ENCODE measurements around the gene ADA.
"Not testable (repeated sequence)": the region's sequence is repeated elsewhere in the genome, so short reads cannot be mapped to it uniquely, and the experiment has no call there.

The ADA gene

DNA sequence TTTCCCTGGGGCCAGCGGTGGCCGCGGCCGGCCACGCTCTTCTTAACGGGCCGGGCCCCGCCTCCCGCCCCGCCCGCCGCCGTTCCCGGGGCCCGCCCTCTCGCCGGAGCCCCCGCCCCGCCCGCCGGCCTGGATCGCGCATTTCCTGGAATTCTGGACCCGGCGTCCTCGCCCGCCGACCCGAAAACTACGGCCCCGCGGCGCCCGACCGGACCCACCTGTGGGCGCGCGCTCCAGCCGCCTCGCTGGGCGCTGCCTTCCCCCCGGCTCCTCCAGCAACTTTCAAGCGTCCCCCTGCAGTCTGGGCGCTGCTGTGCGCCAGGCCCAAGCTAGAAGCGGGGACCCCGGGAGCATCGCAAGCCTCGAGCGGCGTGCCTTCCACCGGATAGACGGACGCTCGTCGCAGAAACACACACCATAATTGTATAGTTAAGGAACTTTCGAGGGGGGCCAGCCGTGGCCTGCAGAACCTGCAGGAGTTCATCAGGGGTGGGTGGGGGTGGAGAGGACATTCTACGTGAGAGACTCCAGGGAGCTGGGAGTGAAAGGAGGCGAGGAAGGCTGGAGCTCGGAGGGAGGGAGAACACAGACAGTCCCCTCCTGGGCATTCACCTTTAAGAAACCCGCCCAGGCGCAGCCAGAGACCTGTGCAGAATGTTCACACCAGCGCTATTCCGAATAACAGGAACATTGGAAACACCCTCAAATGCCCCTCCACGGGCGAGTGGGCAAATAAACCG, at the start of gene ADA:
ADA (minus strand) TSS at position 16 of the 740 bp plus-strand sequence. CDS start 92 bp downstream, outside the sequence.
- no peak for DNase-seq (ENCODE audit: low read depth in 3 of 3, low spot score in 1 of 3)

DNA sequence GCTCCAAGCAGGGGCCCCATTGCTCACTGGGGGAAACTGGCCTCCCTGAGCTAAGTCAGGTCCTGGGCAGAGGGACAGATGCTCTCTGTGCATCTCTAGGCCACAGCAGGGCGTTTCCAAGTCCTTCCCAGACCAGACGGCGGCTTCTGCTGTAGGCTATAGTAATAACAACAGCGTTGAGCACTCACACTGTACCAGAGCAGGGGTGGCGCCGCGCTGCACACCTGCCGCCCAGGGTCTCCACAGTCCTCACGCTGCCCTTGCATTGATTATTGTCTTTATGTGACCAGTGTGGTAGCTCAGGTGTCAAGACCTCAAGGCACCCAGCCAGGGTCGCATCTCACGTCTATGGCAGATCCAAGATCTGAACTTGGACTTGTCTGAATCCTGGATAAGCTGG, 48.8 kb upstream of the ADA start:
- no peak for DNase-seq (ENCODE audit: low read depth in 3 of 3, low spot score in 1 of 3)

DNA sequence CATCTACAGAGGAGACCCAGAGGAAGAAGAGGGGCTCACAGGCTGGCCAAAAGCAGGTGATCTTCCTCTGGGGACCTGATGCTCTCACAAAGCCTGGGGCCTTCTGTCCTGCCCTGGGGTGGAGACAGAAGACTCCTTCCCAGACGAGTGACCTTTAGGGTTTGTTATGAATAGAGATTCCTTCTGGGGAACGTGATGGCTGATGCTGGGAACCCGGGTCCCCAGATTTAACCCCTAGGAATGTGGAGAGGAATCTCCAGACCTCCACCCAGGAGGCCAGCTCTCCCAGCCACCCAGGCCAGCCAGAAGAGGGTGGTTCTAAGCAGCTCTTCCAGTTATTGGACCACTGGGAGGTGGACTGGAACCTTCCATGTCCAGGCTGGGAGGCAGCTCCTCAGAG, 46.9 kb upstream of the ADA start:
- DNase-seq (ENCODE audit: low read depth in 3 of 3, low spot score in 1 of 3), result no peak

DNA sequence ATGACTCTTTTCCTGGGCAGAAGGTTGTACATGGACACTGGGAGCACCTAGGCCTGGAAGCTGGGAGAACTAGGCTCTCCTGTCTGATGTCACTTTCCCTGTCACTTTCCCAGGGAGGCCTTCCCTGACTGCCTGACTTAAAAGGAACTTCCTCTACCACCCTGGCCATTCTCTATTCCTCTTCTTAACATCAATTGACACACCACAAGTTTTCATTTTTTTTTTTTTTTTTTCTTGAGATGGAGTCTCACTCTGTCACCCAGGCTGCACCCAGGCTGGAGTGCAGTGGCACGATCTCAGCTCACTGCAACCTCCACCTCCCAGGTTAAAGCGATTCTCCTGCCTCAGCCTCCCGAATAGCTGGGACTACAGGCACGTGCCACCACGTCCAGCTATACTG, 45.5 kb upstream of the ADA start:
- DNase-seq (ENCODE audit: low read depth in 3 of 3, low spot score in 1 of 3), result not testable (repeated sequence)

DNA sequence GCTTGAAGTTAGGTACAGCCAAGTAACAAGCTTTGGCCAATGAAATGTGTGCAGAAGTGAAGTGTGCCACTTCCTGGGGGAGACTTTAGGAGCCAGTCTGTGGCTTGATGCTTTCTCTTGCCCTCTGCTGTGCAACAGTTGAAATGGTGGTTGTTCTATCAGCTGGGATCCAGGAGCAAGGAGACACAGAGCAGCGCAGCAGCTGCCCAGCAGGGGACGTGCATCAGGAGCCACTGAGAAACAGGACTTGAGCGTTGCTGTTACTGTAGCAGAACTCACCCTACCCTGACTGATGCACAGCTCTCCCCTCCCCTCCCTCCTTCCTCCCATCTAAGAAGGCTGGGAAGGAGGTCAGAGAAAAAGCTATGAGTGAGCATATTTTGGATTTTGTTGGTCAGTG, 44.8 kb upstream of the ADA start:
- no peak for DNase-seq (ENCODE audit: low read depth in 3 of 3, low spot score in 1 of 3)

DNA sequence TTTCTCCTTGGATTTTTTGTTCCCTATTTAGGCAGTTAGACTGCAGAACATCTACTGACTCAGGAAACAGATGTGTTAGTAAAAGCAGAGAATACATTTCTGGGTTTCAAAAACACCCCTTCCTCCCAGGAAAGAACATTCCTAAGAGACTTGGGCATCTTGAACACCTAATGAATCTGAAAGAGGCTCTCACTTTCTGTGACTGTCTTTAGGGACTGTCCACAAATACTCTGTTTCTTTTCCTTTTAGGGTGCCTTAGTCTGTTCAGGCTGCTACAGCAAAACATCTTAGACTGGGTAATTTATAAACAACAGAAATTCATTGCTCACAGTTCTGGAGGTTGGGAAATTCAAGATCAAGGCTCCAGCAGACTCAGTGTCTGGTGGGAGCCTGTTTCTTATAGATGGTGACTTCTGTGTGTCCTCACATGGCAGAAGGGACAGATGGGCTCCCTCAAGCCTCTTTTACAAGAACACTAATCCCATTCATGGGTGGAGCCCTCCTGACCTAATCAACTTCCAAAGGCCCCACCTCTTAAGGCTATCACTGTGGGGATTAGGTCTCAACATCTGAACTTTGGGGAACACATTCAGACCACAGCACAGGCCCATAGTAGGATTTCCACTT, 44.3 kb upstream of the ADA start:
- no peak for DNase-seq (ENCODE audit: low read depth in 3 of 3, low spot score in 1 of 3)

DNA sequence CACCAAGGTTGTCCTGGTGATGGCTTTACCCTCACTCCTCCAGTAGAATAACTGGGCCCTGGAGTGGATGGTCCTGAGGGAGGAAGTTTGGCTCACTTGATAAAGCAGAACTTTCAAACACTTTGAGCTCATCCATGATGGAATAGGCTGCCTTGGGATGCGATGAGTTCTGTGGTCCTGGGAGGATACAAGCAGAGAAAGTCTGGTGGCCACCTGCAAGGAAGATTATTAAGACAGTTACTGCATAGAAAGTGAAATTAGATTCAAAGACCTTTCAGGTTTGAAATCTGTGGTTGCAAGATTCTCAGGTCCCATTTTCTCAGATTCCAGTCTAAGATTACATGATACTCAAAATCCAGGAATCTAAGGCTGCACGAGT, 43.8 kb upstream of the ADA start:
- DNase-seq (ENCODE audit: low read depth in 3 of 3, low spot score in 1 of 3), result no peak

DNA sequence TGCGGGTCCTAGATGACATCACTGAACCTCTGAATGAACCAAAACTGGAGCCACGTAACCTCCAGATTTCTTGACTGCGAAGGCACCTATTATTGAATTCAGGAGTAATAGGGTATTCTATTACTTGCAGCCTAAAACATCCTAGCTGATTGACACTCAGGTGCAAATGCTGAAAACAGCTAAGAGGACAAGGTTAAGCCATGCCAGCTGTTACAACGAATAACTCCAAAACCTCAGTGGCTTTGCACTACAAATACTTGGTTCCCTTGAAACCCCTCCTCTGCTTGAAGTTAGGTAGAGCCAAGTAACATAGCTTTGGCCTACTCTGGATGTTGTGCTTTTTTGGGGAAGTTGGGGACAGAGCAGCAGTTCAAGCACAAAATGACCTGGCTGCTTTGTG, 42.7 kb upstream of the ADA start:
- DNase-seq (ENCODE audit: low read depth in 3 of 3, low spot score in 1 of 3), result no peak

DNA sequence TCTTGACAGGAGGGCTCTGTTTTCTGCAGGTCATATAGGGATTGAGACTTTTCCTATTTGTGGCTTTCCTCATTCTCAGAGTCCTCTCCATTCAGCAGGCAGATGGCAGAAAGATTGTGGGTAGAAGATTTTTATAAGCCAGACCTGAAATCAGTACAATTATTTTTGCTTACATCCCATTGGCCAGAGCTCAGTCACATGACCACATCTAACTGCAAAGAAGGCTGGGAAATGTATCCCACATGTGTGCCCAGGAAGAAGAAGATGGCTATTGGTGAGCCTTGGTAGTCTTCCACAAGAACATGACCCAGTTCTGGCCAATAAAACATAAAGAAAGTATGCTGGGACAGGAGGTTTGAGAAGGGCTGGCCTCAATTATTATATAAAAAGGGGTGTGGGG, 42.1 kb upstream of the ADA start:
- no peak for DNase-seq (ENCODE audit: low read depth in 3 of 3, low spot score in 1 of 3)

DNA sequence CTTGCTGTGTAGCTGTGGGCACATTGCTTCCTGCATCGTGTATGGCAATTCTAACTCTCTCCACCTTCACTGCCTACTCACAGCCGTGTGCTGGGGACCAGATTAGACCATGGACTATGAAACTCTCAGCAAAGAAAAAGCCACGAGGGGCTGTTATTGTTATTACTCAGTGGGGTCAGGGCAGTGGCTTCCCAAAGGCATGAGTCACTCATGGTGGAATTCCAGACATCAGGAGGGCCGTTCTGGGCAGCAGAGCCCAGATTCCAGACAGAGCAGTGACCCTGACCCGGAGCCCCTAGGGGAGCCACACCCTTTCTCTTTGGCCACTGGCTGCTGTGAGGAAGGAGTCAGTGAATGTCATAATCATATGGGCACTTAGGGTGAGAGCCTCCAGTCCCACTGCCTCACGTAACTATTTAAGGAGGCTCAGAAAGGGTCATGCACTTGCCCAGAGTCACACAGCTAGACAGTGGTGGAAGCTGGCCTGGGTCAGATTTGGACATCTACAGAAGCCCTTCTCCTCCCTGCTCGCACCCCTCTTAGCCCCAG, 41.5 kb upstream of the ADA start:
- DNase-seq (ENCODE audit: low read depth in 3 of 3, low spot score in 1 of 3), result no peak

DNA sequence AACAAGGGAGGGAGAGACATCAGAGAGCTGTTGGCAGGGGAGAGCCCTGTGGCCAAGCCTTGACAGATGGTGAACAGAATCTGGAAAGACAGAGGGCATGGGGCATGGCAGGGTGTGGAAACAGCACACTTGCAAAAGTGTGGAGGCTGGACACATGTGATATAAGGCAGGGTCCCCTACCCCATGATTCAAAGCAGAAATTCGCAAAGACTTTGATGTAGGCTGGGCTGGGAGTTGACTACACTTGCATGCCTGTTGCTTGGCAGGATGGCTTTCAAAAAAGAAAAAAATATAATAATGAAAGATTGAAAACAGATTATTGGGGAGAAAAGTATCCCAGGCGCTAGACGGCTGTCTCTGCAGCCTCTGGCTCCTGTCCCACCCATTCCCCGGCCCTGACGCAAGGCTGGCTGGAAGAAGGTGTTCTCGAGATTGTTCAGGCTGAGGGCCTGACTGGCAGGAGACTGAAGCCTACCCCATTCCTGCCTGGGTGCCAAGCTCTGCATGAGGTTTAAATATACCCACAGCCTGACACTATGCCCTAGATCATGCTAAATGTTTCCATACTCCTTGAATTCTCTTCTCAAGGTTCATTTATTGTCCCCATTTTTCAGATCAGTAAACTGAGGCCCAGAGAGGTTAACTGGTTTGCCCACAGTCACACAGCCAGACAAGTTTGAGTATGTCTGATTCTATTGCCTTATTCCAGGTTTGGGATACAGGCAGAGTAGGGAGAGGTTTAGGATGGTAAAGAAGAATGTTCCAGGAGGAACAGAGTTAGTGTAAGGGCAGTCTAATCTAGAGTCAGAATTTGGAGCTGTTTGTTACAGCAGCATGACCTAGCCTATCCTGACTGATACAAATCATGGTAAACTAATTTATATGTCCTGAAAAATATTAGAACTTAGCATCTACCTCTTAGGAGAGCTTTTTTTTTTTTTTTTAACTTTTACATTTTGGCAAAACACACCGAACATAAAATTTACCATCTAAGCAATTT, 40.2 kb upstream of the ADA start:
- DNase-seq (ENCODE audit: low read depth in 3 of 3, low spot score in 1 of 3), result no peak

DNA sequence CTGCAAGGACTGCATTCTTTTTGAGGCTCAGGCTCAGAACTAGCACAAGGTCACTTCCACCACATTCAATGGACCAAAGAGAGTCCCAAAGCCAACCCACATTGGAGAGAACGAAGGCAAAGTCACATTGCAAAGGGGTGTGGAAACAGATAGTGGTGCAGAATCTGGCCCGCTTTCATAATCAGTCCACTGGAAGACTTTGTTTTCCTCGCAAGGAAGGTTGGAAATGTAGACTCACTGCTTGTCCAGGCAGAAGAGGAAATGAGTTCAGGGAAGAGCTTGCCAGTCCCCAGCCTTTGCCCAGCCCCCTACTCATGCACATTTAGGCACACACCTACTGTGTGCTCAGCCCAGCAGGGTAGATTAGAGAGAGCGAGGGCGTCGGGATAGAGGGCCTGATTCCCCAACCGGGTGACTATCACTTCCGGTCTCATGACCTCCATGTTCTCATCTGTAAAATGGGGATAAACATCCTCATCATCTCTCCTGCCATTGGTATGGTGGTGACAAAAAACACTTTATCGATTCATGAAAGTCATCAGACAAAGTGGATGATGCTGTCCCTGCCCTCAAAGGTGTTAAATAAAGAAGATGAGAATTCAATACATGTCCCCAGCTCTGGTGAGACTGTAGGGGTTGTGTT, 39.4 kb upstream of the ADA start:
- no peak for DNase-seq (ENCODE audit: low read depth in 3 of 3, low spot score in 1 of 3)

DNA sequence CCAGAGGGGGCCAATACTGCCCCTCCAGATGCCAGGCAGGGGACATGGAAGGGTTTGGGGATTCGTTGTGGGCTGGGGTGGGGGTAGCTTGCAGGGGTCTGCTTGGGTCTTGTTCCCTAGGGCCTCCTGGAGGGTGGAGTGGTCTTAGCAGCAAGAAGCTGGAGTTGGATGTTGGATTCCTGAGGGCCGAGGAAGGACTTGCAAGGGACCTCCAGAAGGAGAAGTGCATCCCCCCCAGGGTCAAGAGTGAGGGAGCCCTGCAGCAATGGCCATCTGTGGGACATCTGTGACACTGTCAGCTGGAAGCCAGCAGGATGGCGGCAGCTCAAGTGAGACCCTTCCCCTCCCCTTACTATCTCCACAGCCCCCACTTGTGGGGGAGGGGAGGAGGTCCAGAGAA, 38.3 kb upstream of the ADA start:
- no peak for DNase-seq (ENCODE audit: low read depth in 3 of 3, low spot score in 1 of 3)

DNA sequence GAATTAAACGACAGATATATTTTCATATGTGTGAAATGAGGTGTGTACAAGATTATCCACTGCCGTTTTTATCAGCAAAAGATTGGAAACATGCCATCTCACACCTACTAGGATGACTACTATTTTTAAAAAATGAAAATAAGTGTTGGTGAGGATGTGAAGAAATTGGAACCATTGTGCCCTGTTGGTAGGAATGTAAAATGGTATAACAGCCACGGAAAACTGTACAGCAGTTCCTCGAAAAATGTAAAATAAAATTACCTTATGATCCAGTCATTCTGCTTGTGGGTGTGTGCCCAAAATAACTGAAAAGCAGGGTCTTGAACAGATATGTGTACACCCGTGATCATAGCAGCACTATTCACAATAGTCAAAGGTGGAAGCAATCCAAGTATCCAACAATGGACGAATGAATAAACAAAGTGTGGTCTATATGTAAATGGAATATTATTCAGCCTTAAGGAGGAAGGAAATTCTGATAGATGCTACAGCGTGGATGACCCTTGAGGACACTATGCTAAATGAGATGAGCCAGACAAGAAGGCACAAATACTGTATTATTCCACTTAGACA, 36.6 kb upstream of the ADA start:
- no peak for DNase-seq (ENCODE audit: low read depth in 3 of 3, low spot score in 1 of 3)

DNA sequence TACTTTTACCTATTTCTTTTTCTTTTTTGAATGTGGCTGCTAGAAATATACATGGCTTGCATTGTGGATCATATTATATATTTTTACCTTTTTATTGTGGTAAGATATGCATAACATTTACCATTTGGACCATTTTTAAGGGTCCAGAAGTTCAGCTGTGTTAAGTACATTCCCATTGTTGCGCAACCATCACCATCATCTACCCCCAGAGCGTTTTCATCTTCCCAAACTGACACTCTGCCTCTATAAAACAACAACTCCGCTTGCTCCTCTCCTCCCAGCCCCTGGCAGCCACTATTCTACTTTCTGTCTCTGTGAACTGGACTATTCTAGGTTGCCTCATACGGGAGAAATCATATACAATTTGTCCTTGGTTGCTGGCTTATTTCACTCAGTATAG, 35.4 kb upstream of the ADA start:
- no peak for DNase-seq (ENCODE audit: low read depth in 3 of 3, low spot score in 1 of 3)

DNA sequence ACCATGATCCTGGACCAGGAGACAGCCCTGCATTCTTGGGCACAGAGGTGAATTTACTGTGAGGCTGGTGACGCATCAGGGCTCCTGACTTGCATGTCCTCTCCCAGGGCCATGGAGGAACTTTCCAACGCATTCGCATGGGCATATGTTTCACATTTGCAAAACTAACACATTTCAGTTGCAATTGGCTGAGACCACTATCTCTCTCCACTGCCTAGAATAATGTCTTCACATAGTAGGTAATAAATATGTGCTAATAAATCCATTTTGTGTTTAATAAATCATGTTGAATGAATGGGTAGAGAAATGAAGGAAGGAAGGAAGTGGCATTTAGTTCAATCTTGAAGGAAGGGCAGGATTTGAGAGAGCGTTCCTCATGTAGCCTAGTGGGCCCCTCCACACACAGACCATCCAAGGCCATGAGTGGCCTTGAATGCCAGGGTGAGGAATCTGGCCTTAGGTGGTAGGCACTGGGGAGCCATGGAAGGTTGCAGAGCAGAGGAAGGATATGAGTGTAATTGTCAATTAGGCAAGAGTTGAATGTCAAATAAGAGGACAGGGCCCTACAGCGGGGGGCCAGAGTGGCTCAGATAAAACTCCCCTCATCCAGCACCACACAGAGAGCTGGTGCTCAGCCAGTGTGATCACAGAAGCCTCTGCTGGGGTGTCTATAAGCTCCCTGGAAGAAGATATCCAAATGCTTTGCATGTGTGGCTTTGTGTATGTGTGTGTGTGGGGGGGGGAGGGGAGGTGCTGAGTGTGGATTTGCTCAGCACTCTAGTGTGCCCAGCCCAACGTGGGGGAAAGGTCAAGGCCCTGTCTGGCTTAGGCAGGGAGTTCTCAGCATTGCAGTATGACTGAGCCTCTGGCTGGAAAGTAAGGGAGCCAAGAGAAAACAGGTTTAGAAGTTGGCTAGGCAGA, 32.8 kb upstream of the ADA start:
- no peak for DNase-seq (ENCODE audit: low read depth in 3 of 3, low spot score in 1 of 3)

DNA sequence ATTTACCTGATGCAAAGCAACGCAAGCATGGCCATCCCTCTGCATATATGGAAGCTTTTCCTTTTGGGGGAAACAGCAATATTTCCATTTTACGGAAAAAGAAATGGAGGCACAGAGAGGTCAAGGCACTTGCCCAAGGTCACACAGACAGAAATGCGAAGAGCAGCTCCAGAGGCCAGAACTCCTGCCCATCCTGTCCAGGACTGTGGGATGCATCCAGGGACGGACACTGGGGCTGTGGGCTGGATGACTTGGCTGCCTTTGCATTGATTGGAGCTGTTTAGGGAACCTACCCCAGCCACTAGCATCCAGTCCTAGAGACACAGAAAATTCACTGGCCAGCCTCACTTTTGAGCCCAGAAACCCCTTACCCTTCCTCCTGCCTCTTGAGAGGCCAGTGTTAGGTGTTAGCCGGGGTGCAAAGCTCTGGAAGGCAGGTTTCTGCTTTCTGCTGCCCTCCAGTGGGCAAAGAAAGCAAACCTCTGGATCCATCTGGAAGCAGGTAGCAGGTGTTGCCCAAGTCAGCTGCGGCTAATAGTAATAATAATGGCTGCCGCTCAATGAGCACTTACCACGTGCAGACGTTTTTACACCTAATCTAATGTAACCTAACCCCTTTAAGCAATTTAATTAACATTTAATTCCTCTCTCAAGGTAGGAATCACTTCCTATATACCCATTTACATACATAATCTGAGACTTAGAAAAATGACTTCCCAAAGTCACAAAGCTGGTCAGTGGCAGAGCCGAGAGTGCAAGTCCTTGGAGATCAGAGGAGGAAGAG, 32.0 kb upstream of the ADA start:
- DNase-seq (ENCODE audit: low read depth in 3 of 3, low spot score in 1 of 3), result peak in 2 of 3 donors; percentile 37

DNA sequence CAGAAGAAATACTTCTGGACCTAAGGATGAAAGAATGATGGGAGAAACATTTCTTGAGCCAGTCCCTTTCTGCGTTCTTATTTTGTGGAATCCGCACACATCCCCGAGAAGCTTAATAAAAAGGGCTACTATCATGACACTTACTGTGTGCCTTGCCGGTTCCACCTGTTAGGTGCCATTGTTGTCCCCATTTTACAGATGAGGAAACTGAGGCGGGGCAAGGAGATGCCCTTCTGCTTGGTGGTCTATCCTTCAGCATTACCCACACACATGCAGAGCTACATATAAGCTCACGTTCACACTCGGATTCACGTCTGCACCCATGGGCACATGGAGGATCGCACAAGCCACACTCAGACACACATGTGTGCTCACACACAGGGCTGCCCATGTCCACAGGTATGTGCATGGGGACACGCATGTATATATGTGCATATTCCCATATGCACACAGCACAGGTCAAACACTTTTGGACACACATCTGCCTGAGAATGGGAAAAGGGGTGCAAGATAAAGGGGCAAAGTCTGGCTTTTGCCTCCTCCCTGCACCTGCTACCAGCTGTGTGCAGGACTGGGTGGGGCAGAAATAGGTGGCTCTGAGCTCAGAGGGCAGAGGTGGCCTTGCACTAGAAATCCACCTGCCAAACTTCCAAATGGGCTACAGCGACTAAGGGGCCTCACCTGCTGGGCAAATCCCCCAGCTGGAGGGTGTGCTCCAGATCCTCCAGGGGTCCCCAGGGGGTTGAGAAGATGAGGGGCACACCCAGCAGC, 30.5 kb upstream of the ADA start:
- DNase-seq (ENCODE audit: low read depth in 3 of 3, low spot score in 1 of 3), result no peak

Measured in stimulated activated CD4-positive, alpha-beta T cell treated with anti-CD3 and anti-CD28 coated beads, TNF-alpha, amount 100 ng/mL, for 1 hour (primary cell).